HG03175 (cell line): Measurements from ENCODE around the gene PTTG2.

Experiments used
- ATAC-seq: cut with Tn5 transposase; IDR thresholded peaks from one replicate; pipeline ENCODE4 v1.9.1; 2021; ENCODE audit warnings: mild to moderate bottlenecking, moderate library complexity; ENCODE audit not compliant: unreplicated experiment

Gene PTTG2

DNA sequence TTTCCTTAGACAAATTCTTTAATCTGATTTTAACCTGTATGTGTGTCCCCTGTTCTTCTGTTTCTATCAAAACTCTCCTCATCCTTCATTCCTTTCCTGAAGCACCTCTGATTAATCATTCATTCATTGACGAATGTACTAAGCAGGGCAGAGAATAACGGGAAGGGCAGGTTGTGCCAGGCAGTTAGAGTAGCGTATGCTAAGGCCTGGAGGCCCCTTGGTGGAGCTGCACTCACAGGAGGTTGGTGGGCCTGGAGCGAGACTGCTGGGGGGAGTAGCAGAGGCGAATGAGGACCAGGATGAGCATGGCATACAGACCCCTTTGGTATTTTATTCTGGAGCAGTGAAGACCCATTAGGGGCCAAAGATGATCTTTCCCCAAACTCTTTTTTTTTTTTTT is 22.5 kb downstream of the PTTG2 start:
- ATAC-seq, result no peak

- ATAC-seq, result no peak
Measured at GRCh38 chr4:37983951-37984350, 23.8 kb downstream of the PTTG2 start.

- no peak for ATAC-seq
Measured at GRCh38 chr4:37985730-37986275, 25.6 kb downstream of the PTTG2 start.

DNA sequence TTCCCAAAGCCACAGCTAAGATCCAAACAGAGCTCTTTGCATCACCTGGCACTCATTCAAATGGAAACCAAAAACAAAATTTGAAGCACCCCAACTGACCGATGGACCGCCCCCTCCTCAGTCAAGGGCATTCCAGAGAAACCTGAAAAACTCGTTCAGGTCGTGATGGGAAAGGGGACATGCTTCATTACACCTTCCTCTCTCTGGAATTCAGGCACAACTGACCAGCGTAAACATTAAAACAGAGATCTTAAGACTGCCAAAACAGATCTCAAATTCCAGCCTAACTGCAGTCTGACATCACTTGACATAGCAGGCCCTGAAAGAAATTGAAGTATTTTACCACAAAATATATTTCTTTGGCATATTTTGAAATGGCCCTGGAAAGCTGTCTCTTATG is 28.5 kb downstream of the PTTG2 start:
- ATAC-seq, result no peak

- no peak for ATAC-seq
Measured at GRCh38 chr4:37989398-37990260, 29.4 kb downstream of the PTTG2 start.

DNA sequence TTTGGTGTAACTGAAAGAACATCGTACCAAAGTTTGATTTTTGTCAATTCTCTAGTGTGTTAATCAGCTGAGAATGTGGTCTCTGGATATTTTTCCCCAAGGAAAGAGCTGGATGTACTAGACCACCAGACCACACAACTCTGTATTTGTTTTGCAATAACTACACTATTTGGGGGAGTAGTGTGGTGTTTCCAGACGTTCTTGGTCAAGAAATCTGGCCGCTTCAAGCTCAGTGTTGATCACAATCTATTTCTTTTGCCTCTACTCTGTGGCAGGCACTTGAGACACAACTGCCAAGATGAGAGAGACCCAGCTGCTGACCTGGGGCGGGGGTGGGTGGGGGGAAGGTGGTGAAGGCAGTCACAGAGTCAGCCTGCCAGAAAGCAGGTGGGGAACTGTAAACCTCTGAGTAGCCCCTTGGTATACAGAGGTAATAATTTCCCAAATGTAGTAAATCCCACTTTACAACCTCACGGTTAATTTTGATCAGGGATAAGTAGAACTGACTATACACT is 30.6 kb downstream of the PTTG2 start:
- no peak for ATAC-seq

DNA sequence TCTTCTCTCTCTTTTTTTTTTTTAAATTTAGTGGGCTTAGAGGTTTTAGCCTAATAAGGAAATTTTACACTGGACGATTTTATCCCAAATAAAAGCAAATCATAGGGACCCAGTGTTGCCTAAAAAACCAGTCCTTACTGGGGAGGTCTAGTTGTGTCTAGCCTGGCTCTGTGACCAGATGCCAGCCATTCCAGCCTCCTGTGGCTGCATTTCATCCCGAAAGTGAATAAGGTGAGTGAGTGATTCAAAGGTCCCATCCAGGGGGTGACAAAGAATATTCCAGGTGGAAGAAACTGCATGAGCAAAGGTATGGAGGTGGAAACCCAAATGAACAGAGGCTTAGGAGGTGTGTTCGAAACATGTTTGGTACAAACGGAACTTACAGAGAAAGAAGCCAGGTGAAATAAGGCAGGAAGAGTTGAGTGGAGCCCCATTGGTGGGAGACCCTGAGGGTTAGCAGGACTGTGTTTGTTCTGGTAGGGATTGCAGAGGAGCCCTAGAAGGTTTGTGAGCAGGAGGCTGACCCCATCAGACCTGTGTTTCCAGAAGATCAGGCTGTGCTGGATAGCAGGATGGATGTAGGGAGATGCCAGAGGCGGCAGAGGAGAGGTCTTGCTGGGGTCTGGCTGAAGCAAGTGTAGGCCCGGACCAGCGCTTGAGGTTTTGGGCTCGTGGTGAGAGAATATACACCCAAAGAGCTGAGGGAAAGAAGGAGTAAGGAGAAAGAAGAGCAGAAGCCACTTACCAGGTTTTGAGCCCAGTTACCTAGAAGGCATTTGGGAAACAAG is 31.6 kb downstream of the PTTG2 start:
- no peak for ATAC-seq

DNA sequence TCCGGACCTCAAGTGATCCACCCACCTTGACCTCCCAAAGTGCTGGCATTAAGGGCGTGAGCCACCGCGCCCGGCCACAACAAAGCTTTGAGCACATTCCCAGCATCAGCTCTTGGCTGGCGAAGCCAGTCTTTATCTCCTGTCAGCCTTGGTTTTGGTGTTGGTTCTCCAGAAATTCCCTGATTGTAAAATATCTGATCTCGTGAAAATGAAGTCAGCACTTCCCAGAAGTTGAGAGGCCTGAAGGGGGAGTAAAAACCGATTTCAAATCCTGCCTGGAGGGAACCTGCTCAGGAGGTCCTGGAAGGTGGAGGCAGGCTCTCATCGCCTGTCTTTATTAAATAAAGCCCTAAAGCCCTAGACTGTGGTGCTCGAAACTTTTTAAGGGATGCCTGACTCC is 33.6 kb downstream of the PTTG2 start:
- ATAC-seq, result no peak

GRCh38 chr4:37994569-37994968 is 34.4 kb downstream of the PTTG2 start:
- ATAC-seq, result peak; percentile 56

- no peak for ATAC-seq
Measured at GRCh38 chr4:37995299-37995821, 35.2 kb downstream of the PTTG2 start.

DNA sequence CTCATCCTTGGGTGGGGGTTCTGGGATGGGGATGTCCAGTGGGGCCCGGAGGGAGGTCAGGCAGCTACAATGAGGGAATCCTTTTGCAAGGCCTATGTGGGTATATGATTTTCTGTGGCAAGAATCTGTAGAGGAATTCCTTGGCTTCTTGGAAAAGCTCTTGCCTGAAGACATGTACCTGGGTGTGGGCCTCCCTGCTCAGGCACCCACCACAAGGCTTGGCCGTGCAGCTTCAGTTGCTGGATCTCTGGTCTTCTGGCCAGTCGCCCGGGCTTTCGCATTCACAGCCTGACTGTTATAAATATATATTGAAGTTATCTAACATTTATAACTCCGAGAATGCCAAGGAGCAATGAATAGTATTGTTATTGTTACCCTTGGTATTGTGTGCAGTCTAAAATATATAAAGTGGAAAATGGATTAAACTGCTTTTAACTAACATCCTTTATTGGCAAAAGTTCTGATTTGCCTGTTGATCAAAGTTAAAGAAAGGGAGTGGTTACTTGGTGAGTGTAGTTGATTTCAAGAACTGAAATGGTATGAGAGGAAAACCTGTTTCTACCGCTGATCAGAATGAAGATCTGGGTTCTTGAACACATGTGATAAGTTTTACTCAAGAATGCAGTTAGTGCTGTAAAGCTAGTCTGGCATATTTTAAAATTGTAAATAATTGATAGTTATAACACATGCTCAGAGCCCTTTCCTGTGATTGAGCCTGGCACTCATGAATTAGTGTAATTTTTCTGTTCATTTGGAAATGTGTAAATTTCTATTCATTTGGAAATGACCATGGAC is 36.0 kb downstream of the PTTG2 start:
- no peak for ATAC-seq

GRCh38 chr4:37998226-37998625 is 38.0 kb downstream of the PTTG2 start:
- ATAC-seq, result no peak

DNA sequence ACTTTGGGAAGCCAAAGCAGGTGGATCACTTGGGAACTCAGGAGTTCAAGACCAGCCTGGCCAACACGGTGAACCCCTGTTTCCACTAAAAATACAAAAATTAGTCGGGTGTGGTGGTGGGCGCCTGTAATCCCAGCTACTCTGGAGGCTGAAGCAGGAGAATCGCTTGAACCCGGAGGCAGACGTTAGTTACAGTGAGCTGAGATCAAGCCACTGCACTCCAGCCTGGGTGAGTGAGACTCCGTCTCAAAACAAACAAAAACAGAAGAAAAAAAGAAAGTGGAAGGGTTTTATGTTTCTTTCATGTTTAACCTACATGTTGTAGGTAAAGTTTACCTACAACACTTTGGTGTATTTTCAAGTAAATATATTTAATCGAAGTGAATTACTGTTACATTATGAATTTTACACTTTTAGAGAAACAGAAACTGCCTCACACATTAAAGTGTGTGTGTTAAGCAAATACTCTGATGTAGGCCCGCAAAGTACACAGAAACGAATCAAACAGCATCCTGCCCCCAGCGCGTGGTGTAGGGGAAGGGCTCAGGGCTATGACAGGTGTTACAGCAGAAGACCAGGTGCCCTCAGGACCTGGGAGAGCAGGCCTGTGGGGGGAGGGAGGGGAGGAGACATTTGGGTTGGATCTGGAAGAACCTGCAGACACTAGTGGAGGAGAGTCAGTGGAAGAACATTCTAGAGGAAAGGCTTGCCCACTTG is 39.0 kb downstream of the PTTG2 start:
- no peak for ATAC-seq

DNA sequence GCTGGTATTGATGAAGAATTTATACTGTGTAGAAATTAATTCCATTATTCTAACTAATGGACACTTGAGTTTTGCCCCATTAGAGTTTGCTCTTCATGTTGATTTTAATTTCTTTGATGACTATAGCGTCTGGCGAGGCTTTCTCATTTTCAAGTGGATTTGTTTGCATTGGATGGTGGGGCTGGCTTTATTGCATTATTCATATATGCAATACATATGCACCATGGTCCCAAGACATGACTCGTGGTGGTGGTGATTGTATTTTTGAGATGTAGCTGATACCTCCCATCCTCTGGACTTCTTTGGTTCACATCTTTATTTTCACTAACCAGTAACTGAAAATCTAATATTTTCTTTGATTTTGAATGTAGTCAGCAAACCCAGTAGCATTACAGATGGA is 39.8 kb downstream of the PTTG2 start:
- ATAC-seq, result no peak

DNA sequence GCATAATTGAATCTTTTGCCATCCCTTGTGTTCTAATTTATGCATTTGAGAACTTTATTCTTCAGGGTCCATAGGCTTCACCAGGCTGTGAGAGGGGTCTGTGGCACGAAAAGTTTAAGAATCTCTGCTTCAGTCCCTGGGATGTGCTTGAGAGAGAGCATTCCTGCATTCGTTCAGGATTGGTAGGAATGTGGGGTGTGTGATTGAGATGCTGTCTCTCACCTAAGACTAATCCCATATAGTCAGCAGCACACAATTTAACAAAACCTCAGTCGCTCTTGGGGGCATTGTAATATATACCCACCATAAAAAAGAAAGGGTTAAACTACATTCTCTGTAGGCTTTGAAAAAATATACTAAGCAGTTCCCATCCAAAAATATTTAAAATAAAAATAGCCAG is 41.7 kb downstream of the PTTG2 start:
- ATAC-seq, result no peak

DNA sequence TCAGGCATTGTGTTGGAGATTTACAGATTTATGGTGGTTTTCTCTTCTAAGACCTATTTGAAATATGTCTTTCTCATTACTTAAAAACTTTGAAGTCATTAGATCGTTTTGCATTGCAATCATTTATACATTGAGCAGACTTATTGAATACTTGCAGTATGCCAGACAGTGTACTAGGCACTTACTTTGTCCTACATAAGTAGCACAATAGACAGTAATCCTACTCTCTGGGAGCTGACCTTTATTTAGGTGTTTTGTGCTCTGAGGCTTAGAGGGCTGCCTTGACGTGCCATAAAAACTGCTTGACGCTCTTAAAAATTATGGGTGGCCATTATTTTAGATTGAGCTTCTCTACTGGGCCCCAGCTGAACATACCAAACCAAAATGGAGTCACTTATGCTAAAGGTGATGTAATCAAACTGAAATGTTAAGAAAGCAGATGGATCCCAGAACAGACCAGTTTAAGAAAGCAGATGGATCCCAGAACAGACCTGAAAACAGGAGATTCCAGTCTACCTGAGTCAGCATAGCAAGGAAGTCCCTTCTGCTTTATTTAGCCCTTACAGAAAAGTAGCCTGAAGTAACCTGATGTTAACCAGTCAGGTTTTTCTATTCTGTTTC is 42.4 kb downstream of the PTTG2 start:
- no peak for ATAC-seq

DNA sequence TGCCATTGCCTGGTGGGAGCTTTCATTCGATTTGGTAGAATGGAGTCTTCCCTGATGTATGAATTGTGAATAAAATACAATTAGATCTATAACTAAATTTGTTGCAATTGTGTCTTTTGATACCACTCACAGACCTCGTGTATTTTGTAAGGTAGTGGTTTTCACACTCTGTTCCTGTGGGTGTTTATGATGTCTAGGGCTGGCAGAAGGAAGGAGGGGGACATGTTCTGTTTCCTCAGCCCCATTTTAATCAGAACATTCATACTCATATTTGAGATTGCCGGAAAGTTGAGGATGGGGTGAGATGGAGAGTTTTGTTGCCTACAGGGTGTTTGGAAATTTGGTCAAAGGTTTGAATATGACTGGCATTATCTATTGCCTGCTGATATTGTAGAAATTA is 42.9 kb downstream of the PTTG2 start:
- no peak for ATAC-seq

DNA sequence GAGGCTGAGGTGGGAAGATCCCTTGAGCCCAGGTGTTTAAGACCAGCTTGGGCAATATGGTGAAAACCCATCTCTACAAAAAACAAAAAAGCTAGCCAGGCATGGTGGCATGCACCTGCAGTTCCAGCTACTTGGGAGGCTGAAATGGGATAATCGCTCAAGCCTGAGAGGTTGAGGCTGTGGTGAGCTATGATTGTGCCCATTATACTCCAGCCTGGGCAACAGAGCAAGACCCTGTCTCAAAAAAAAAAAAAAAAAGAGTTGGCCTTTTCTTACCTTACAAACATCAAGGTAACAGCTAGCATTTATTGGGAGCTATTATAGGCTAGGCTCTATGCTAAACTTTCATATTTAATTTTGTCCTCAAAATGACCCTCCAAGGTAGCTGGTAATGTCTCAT is 43.4 kb downstream of the PTTG2 start:
- ATAC-seq, result no peak

DNA sequence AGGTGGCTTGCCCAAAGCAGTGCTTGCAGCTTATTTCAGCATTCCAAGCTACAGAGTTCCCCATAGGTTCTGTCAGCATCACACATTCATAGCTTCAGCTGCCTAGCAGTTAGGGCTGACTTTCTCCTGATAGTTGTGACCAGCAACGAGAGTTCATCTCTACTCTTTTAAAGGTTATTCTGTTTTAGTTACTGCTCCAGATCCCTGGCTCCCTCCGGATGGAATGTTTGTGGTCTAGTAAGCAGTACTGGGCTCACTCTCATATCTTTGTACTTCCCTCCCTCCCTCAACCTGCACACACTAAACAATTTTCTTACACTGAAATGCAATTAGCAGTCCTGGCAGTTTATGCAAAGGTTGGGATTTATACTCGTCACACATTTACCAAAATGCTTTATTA is 43.9 kb downstream of the PTTG2 start:
- ATAC-seq, result no peak

- ATAC-seq, result no peak
Measured at GRCh38 chr4:38004887-38005286, 44.7 kb downstream of the PTTG2 start.
